Breast epithelium (tissue), 3 donors: ENCODE results near the gene NXN.

Source experiments
- CTCF ChIP-seq, 3 donors: fragments of 450-650 bp; IDR thresholded peaks; one replicate each; pipeline ENCODE4 v1.5.1; 2016 to 2017; ENCODE audit warnings: antibody characterized with exemption in 3 of 3, mild to moderate bottlenecking in 3 of 3, moderate library complexity in 3 of 3
- POLR2A ChIP-seq: fragments of 450-650 bp; IDR thresholded peaks from one replicate; pipeline ENCODE4 v1.6.1; 2016; ENCODE audit warnings: antibody characterized with exemption, mild to moderate bottlenecking, moderate library complexity

GRCh38 chr17:774313-774584, 205.3 kb downstream of the NXN start:
- TF ChIP-seq CTCF (IDR thresholded peaks at IDR 0.05) (no peak), POLR2A (no peak)
